Activated B cell treated with CpG ODN at 0.5 μM for 24 hours (primary cell): Measurements from ENCODE around the gene LYRM1. TPM values are rescaled to one million over a fixed set of nuclear protein-coding genes. Genes with fewer than 3 reads are reported as not detected.
A peak's percentile ranks its signal among the peaks of the same experiment; 100 is the strongest.

Source experiments
- ATAC-seq: fragments of 200-7000 bp; cut with Tn5 transposase; one replicate; pipeline ENCODE4 v1.10.0; 2021; ENCODE audit warnings: low read depth, mild to moderate bottlenecking, moderate library complexity
- CTCF ChIA-PET: fragments of 350-600 bp; sonication (Branson Sonifier 250); formaldehyde crosslinking; loops from one replicate; lab custom pipeline; 2021; ENCODE audit warnings: antibody characterized with exemption; lab: Charles Lee
- POLR2A ChIA-PET: fragments of 350-600 bp; sonication (Branson Sonifier 250); formaldehyde crosslinking; loops from one replicate; lab custom pipeline; 2021; ENCODE audit warnings: antibody characterized with exemption; lab: Charles Lee
- DNase-seq: peaks from one replicate; pipeline ENCODE4 v3.0.0; 2022
- H3K27ac Mint-ChIP-seq: one replicate; pipeline ENCODE4 v1.8.0; 2020; ENCODE audit warnings: mixed read lengths
- H3K27me3 Mint-ChIP-seq: one replicate; pipeline ENCODE4 v1.8.0; 2021; ENCODE audit warnings: mixed read lengths
- H3K36me3 Mint-ChIP-seq: one replicate; pipeline ENCODE4 v1.8.0; 2021; ENCODE audit warnings: low read depth, mixed read lengths
- H3K4me1 Mint-ChIP-seq: one replicate; pipeline ENCODE4 v1.8.0; 2021; ENCODE audit warnings: mixed read lengths
- H3K4me3 Mint-ChIP-seq: one replicate; pipeline ENCODE4 v1.8.0; 2020; ENCODE audit warnings: mild to moderate bottlenecking, mixed read lengths
- H3K9me3 Mint-ChIP-seq: one replicate; pipeline ENCODE4 v1.8.0; 2020; ENCODE audit warnings: mixed read lengths
- intact Hi-C: fragments of 100-400 bp; cut with micrococcal nuclease; formaldehyde crosslinking; loops from one replicate; pipeline ENCODE4 v1.15.1; 2024
- total RNA-seq: library from RNA; stranded (reverse); gene quantifications from 2 replicates; pipeline ENCODE4 v1.2.3, GENCODE V29; 2022
- TF ChIP-seq, protein P1 (sequence below): fragments of 200-600 bp; IDR thresholded peaks from one replicate; pipeline ENCODE4 v1.8.0; 2022; ENCODE audit warnings: antibody characterized with exemption, mild to moderate bottlenecking

Gene LYRM1, protein sequence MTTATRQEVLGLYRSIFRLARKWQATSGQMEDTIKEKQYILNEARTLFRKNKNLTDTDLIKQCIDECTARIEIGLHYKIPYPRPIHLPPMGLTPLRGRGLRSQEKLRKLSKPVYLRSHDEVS
- 20.7 and 22.4 TPM in 2 replicates for total RNA-seq

DNA sequence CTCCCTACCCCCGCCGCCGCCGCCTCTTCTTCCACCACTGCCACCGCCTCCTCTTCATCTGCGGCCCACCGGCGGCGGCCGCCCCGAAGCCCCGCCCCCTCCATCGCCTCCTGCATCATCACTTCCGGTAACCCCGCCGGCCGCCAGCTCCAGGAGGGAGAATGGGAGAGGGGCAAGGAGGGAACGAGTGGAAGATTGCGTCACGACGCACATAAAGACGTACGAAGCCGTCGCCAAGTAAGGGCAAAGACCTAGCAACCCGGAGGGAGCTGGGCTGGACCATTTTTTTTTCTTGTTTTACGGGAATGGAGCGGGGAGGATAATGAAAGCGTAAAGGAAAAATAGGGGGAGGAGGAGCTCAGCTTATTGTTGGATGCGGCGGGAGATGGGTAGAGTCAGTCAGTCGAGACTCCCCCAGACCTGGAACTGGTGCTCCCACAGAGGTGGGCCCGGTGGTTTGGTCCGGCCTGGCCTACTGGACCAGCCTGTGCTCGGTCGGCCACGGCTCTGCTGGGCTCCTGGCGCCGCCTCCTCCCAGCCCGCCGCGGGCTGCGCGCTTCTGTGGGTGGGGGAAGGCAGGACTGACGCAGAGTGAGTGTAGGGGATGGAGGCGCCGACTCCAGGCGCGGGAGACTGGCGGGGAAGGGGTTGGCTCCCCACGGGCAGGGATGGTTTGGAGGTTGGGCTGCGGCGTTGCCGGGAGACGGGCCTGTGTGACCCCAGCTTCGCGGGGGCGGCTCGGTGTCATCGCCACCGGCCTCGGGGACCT, at the start of gene LYRM1, which contains the start of gene DCUN1D3:
TSS of gene LYRM1 (plus strand) at position 473 of the 769 bp plus-strand sequence. CDS start 14,785 bp downstream, outside the sequence.
TSS of gene DCUN1D3 (minus strand) at position 60 of the 769 bp plus-strand sequence. CDS start 37,820 bp downstream, outside the sequence.
- Mint-ChIP-seq H3K27ac (peak within 1 kb of the TSS; percentile 95), H3K4me3 (peak within 1 kb of the TSS; percentile 91), H3K9me3 (no peaks in the 10 kb centered on the region), H3K36me3 (peaks cover 18% of the 10 kb centered on the region), H3K27me3 (no peaks in the 10 kb centered on the region), H3K4me1 (peaks cover 61% of the 10 kb centered on the region)
- DNase-seq (peak; percentile 75), ATAC-seq (peak; percentile 76)
- intact Hi-C loops = loop anchor here (1.0 to 10.0 kb wide), 7 partner anchors 26 to 1290 kb away; partner anchors contain the start of genes ERI2, REXO5 and THUMPD1
- TF ChIP-seq, protein P1, sequence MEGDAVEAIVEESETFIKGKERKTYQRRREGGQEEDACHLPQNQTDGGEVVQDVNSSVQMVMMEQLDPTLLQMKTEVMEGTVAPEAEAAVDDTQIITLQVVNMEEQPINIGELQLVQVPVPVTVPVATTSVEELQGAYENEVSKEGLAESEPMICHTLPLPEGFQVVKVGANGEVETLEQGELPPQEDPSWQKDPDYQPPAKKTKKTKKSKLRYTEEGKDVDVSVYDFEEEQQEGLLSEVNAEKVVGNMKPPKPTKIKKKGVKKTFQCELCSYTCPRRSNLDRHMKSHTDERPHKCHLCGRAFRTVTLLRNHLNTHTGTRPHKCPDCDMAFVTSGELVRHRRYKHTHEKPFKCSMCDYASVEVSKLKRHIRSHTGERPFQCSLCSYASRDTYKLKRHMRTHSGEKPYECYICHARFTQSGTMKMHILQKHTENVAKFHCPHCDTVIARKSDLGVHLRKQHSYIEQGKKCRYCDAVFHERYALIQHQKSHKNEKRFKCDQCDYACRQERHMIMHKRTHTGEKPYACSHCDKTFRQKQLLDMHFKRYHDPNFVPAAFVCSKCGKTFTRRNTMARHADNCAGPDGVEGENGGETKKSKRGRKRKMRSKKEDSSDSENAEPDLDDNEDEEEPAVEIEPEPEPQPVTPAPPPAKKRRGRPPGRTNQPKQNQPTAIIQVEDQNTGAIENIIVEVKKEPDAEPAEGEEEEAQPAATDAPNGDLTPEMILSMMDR = no peak
- POLR2A ChIA-PET = interaction anchor here (0.6 to 2.4 kb wide), 6 partner anchors 11 to 1291 kb away, joined by 3 to 21 read pairs (median 4); no protein-coding TSS in a partner anchor
- CTCF ChIA-PET = interaction anchor here (1.0 kb wide), 1 partner anchor 25 kb away, joined by 3 read pairs; no protein-coding TSS in a partner anchor

DNA sequence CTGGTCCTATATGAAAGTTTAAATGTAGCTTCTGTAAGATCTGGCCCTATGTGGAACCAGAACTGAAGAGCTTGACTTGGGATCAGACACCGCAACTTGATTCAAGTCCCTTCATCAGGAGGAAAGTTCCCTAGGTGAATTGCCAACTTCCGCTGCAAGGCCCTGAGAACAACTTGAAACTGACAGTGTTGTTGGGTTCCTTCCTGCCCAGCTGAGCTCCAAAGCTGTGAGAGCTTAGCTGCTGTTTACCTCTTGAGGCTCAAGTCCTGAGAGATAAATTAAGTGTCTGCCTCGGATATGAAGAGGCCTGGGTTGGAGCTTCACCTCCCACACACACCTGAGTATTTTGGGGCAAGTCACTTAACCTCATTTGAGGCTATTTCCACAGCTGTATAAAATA, 49.6 kb upstream of the LYRM1 start:
- intact Hi-C loops = loop anchor here (1.0 to 10.0 kb wide), 8 partner anchors 54 to 703 kb away; partner anchors contain the start of genes CRYM, DCUN1D3 and LYRM1
- H3K4me1 Mint-ChIP-seq = peaks cover 5% of the 10 kb centered on the region

DNA sequence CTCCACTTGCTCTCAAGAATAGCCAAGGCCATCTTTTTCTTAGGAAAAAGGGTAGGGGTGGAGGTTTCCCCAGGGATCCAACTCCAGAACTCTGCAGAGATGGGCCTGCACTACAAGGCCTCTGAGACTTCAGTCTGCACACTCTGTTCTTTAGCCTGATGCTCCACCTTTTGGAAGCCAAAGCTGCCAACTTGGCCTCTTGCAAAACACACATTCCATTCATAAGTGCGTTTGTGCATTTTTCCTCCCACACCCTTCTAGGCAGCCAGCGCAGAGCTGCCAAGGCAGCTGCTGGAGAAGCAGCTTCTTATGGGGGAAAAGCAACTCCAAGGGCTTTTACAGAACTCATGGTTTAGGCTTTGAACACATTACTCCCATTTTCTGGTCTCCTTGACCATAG, 49.0 kb upstream of the LYRM1 start:
- intact Hi-C loops = loop anchor here (10.0 kb wide), 1 partner anchor 53 kb away; the partner anchor contains the start of genes DCUN1D3 and LYRM1
- ChIA-PET POLR2A (interaction anchor here (0.5 kb wide), 1 partner anchor 90 kb away, joined by 9 read pairs; no protein-coding TSS in a partner anchor), CTCF (interaction anchor here (1.4 to 3.9 kb wide), 4 partner anchors 210 to 709 kb away, joined by 3 to 34 read pairs (median 6); no protein-coding TSS in a partner anchor)
- Mint-ChIP-seq H3K27me3 (no peaks in the 10 kb centered on the region), H3K36me3 (peaks cover 7% of the 10 kb centered on the region), H3K4me1 (peaks cover 5% of the 10 kb centered on the region), H3K9me3 (no peaks in the 10 kb centered on the region), H3K27ac (no peak overlapping the region), H3K4me3 (no peak overlapping the region)
- ATAC-seq (no peak), DNase-seq (no peak)
- TF ChIP-seq, protein P1 = no peak

More for the DNA sequence above, 49.6 kb upstream of the LYRM1 start:
- DNase-seq (no peak), ATAC-seq (no peak)
- Mint-ChIP-seq H3K36me3 (peaks cover 7% of the 10 kb centered on the region), H3K27ac (no peak overlapping the region), H3K27me3 (no peaks in the 10 kb centered on the region), H3K4me3 (no peak overlapping the region), H3K9me3 (no peaks in the 10 kb centered on the region)
- ChIA-PET POLR2A (interaction anchor here (0.5 kb wide), 1 partner anchor 91 kb away, joined by 9 read pairs; no protein-coding TSS in a partner anchor), CTCF (interaction anchor here (0.6 to 3.9 kb wide), 14 partner anchors 24 to 1543 kb away, joined by 3 to 34 read pairs (median 4); partner anchors contain the start of genes ERI2 and REXO5)
- TF ChIP-seq, protein P1 = no peak

DNA sequence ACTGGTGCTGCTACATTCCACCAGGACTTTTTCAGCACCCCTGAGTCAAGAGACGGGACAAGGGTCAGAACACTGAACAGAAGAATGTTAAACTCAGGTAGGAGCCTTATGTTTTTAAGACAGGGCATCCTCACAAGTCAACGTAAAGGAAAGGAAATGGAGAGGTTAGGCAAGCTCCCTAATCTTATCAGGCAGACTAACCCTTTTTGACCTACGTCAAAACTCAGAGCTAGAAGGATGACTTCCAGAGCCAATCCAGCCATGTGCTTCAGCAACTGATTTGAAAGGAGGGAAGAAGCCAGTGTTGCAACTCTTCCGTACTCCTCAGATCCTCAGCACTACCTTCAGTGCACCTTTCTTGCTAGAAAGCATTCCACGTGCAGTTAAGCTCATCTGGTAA, 47.4 kb upstream of the LYRM1 start:
- Mint-ChIP-seq H3K36me3 (peaks cover 11% of the 10 kb centered on the region), H3K27me3 (no peaks in the 10 kb centered on the region), H3K27ac (no peak overlapping the region), H3K4me3 (no peak overlapping the region), H3K9me3 (no peaks in the 10 kb centered on the region), H3K4me1 (peaks cover 5% of the 10 kb centered on the region)
- POLR2A ChIA-PET = no interaction called here
- CTCF ChIA-PET = interaction anchor here (1.3 to 1.6 kb wide), 3 partner anchors 228 to 249 kb away, joined by 3 to 6 read pairs (median 4); no protein-coding TSS in a partner anchor
- intact Hi-C loops = loop anchor here (10.0 kb wide), 1 partner anchor 52 kb away; the partner anchor contains the start of genes DCUN1D3 and LYRM1
- DNase-seq (no peak), ATAC-seq (no peak)
- TF ChIP-seq, protein P1 = no peak
